Endothelial cell of umbilical vein (primary cell): ENCODE results near the gene P2RX2. TPM values are rescaled to one million over a fixed set of nuclear protein-coding genes. Genes with fewer than 3 reads are reported as not detected.

Experiments used
- BruUV-seq: library from RNA; stranded (reverse); fragments of 400-500 nt; replicated peaks from 2 replicates; lab custom pipeline; 2021; lab: Mats Ljungman, UMichigan
- CTCF ChIA-PET: fragments of 300-600, 350-600 bp; sonication (Branson Sonifier 250); formaldehyde crosslinking; loops from one replicate; lab custom pipeline; 2021; ENCODE audit warnings: antibody characterized with exemption, inconsistent platforms; lab: Charles Lee
- POLR2A ChIA-PET: fragments of 300-600, 350-600 bp; sonication (Branson Sonifier 250); formaldehyde crosslinking; loops from one replicate; lab custom pipeline; 2021; ENCODE audit warnings: antibody characterized with exemption, inconsistent platforms; lab: Charles Lee
- DNase-seq: peaks from one replicate; pipeline ENCODE4 v3.0.0-alpha.2; 2011; ENCODE audit warnings: low read depth, low spot score
- FAIRE-seq: peaks from 2 replicates; lab custom pipeline; 2011; peaks lifted over from hg19 to GRCh38; lab: Jason Lieb, UNC
- H2AFZ ChIP-seq: 2 replicates; pipeline ENCODE4 v1.6.0; 2012; ENCODE audit warnings: low read depth, low read length, control low read depth, inconsistent platforms
- H3K27ac ChIP-seq: 2 replicates; pipeline ENCODE4 v1.5.1; 2011; ENCODE audit warnings: low read depth, mild to moderate bottlenecking, control low read depth, low read length, moderate library complexity; ENCODE audit not compliant: insufficient read depth
- H3K27me3 ChIP-seq, 2 experiments: 2 replicates each; pipeline versions ENCODE4 v1.6.0 to v1.6.1; 2011; ENCODE audit warnings: low read length in 2 of 2, mixed read lengths in 1 of 2; ENCODE audit not compliant: control insufficient read depth in 2 of 2, insufficient read depth in 2 of 2
- H3K36me3 ChIP-seq, 2 experiments: 2 replicates in 1 of 2; 3 replicates in 1 of 2; pipeline ENCODE4 v1.5.1; 2011; ENCODE audit warnings: low read length in 2 of 2, mild to moderate bottlenecking in 1 of 2, moderate library complexity in 1 of 2; ENCODE audit not compliant: control insufficient read depth in 2 of 2, insufficient read depth in 2 of 2; ENCODE audit errors: extremely low read depth in 1 of 2
- H3K4me1 ChIP-seq: 3 replicates; pipeline ENCODE4 v1.5.1; 2011; ENCODE audit warnings: mild to moderate bottlenecking, low read length; ENCODE audit not compliant: control insufficient read depth, insufficient read depth; ENCODE audit errors: extremely low read depth
- H3K4me2 ChIP-seq: 2 replicates; pipeline ENCODE4 v1.6.1; 2011; ENCODE audit warnings: low read length, control low read depth, mixed read lengths; ENCODE audit not compliant: insufficient read depth
- H3K4me3 ChIP-seq, 3 experiments: fragments of 200-600 bp in 1 of 3; sonication (generic), shearing (Covaris generic) in 1 of 3; replicated peaks in 1 of 3; 2 replicates each; pipeline ENCODE4 v1.5.1; 2011 to 2016; ENCODE audit warnings: control low read depth in 3 of 3, low read length in 3 of 3, mild to moderate bottlenecking in 2 of 3, inconsistent platforms in 1 of 3, low read depth in 1 of 3, moderate library complexity in 1 of 3; ENCODE audit not compliant: insufficient read depth in 1 of 3
- H3K79me2 ChIP-seq: 2 replicates; pipeline ENCODE4 v1.6.0; 2012; ENCODE audit warnings: low read length, inconsistent platforms; ENCODE audit not compliant: control insufficient read depth, insufficient read depth
- H3K9ac ChIP-seq: replicated peaks from 2 replicates; pipeline ENCODE3; 2011; ENCODE audit warnings: low read length, control low read depth; ENCODE audit not compliant: insufficient read depth; ENCODE audit errors: extremely low read depth
- H3K9me1 ChIP-seq: replicated peaks from 3 replicates; pipeline ENCODE4 v1.6.0; 2011; ENCODE audit warnings: mild to moderate bottlenecking, low read length; ENCODE audit not compliant: control insufficient read depth, insufficient read depth; ENCODE audit errors: extremely low read depth
- H3K9me3 ChIP-seq: replicated peaks from 2 replicates; pipeline ENCODE4 v1.5.1; 2012; ENCODE audit warnings: low read length, inconsistent platforms; ENCODE audit not compliant: control insufficient read depth, insufficient read depth
- H4K20me1 ChIP-seq: replicated peaks from 2 replicates; pipeline ENCODE3; 2011; ENCODE audit warnings: mild to moderate bottlenecking, low read length; ENCODE audit not compliant: control insufficient read depth, insufficient read depth; ENCODE audit errors: extremely low read depth
- EZH2 ChIP-seq: IDR thresholded peaks from 2 replicates; pipeline ENCODE4 v1.6.1; 2012; ENCODE audit warnings: borderline replicate concordance, low read depth, mild to moderate bottlenecking, moderate library complexity, low read length, inconsistent platforms; ENCODE audit not compliant: severe bottlenecking
- FOS ChIP-seq: IDR thresholded peaks from 2 replicates; pipeline ENCODE4 v1.6.1; 2011; ENCODE audit warnings: mild to moderate bottlenecking, low read length, moderate library complexity, borderline replicate concordance; ENCODE audit not compliant: insufficient read depth
- GATA2 ChIP-seq: IDR thresholded peaks from 2 replicates; pipeline ENCODE4 v1.7.0; 2011; ENCODE audit warnings: low read depth, mild to moderate bottlenecking, moderate library complexity, mixed read lengths, low read length; ENCODE audit not compliant: insufficient read length, insufficient read depth
- JUN ChIP-seq: IDR thresholded peaks from 2 replicates; pipeline ENCODE4 v1.6.1; 2011; ENCODE audit warnings: borderline replicate concordance, low read depth; ENCODE audit not compliant: insufficient read length, insufficient read depth
- MYC ChIP-seq: IDR thresholded peaks from one replicate; pipeline ENCODE4 v1.6.1; 2011; ENCODE audit warnings: mild to moderate bottlenecking, low read depth, low read length
- POLR2A ChIP-seq: IDR thresholded peaks from 2 replicates; pipeline ENCODE4 v1.6.1; 2012; ENCODE audit warnings: low read depth, mild to moderate bottlenecking, control low read depth, low read length
- POLR2AphosphoS5 ChIP-seq: IDR thresholded peaks from 2 replicates; pipeline ENCODE4 v1.6.1; 2012; ENCODE audit warnings: low read depth, mild to moderate bottlenecking, control low read depth, low read length, moderate library complexity; ENCODE audit not compliant: insufficient read depth
- dilution Hi-C: fragments of 300-500 bp; cut with MboI; formaldehyde crosslinking; loops from one replicate; pipeline ENCODE4 v1.15.0; 2019; ENCODE audit warnings: low sequenced_read_pairs; ENCODE audit not compliant: extremely low pct_ligation_motif_present
- intact Hi-C: fragments of 100-400 bp; cut with micrococcal nuclease; formaldehyde crosslinking; loops from one replicate; pipeline ENCODE4 v1.10.0; 2022
- polyA plus RNA-seq, 4 experiments: library from polyadenylated mRNA; depleted of rRNA in 3 of 4; stranded (reverse) in 3 of 4; unstranded in 1 of 4; fragments of >200 nt; gene quantifications; 2 replicates each; pipeline versions ENCODE4 v1.2.1 to v1.2.3, GENCODE V29; 2011 to 2012; ENCODE audit warnings: missing spikeins in 1 of 4
- total RNA-seq: library from RNA; stranded (reverse); gene quantifications from 2 replicates; pipeline ENCODE4 v1.2.3, GENCODE V29; 2021
- TF ChIP-seq, protein P1 (sequence below), 2 donors: IDR thresholded peaks; 1 replicate in 1 of 2; 2 replicates in 1 of 2; pipeline ENCODE4 v1.5.1; 2011; ENCODE audit warnings: low read length in 2 of 2, mild to moderate bottlenecking in 2 of 2, moderate library complexity in 2 of 2, control low read depth in 1 of 2, inconsistent platforms in 1 of 2, low read depth in 1 of 2; ENCODE audit not compliant: insufficient read depth in 1 of 2; ENCODE audit errors: extremely low read depth in 1 of 2
- TF ChIP-seq, protein P2 (sequence below): IDR thresholded peaks from 2 replicates; pipeline ENCODE4 v1.6.1; 2011; ENCODE audit not compliant: insufficient read depth, insufficient read length

Gene P2RX2
- total and polyA plus RNA-seq, 2 donors (not counting 3 experiments of a cell fraction or from before 2014, with no cell fraction given) = not detected

DNA sequence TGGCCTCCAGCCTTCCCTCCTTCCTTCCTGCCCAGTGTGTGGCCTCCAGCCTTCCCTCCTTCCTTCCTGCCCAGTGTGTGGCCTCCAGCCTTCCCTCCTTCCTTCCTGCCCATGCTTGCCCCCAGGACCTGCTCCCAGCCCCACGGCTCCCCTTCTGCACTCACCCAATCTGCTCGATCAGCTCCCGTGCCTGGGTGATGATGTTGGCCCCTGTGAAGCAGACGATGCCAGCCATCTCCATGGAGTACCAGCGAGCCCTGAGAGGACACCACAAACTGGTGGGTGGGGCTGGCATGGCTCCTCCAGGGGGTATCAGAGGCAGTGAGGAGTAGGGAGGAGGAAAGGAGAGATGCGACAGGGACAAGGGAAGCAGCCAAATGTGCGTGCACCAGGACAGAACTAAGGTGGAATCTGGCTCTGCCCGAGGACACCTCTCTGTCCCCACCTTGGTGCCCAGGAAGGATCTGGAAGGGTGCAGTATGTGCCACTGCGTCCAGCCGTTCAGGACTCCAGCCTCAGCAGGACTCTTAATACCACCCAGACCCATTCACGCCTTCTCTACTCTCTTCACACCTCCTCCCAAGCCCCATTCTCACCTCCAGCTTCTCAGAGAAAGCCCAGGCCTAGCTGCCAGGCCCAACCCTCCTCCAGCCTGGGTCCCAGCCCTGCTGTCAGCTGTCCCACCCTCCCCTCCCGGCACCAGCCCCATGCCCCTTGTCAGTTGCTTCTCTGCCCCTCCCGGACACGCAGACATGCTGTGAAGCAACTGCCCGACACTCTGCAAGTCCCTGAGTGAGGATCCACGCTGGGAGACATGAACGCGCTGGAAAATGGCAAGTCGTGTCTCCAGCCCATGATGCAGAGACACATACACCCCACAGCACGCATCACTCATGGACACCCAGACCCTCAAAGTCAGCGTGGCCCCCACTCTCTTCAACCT lies 45.9 kb downstream of the P2RX2 start:
- H3K36me3 ChIP-seq = peaks cover 6 to 26% of the 10 kb centered on the region in 2 experiments
- FAIRE-seq (no peak), DNase-seq (no peak)
- BruUV-seq = no TSS peak
- H3K79me2 ChIP-seq = no peaks in the 10 kb centered on the region
- ChIA-PET POLR2A (no interaction called here), CTCF (interaction anchor here (1.9 kb wide), 1 partner anchor 26 kb away, joined by 5 read pairs; no protein-coding TSS in a partner anchor)
- H2AFZ ChIP-seq = no peak overlapping the region
- no peak overlapping the region for H3K27ac ChIP-seq
- H3K4me2 ChIP-seq = no peak overlapping the region
- no peaks in the 10 kb centered on the region for H3K9me3 ChIP-seq
- H4K20me1 ChIP-seq = no peaks in the 10 kb centered on the region
- dilution Hi-C loops = no loop called here
- H3K27me3 ChIP-seq = no peaks in the 10 kb centered on the region
- intact Hi-C loops = no loop called here
- H3K4me3 ChIP-seq = no peak overlapping the region
- H3K9ac ChIP-seq = no peak overlapping the region
- H3K4me1 ChIP-seq = peaks cover under 1% of the 10 kb centered on the region
- no peaks in the 10 kb centered on the region for H3K9me1 ChIP-seq
- TF ChIP-seq, protein P1, sequence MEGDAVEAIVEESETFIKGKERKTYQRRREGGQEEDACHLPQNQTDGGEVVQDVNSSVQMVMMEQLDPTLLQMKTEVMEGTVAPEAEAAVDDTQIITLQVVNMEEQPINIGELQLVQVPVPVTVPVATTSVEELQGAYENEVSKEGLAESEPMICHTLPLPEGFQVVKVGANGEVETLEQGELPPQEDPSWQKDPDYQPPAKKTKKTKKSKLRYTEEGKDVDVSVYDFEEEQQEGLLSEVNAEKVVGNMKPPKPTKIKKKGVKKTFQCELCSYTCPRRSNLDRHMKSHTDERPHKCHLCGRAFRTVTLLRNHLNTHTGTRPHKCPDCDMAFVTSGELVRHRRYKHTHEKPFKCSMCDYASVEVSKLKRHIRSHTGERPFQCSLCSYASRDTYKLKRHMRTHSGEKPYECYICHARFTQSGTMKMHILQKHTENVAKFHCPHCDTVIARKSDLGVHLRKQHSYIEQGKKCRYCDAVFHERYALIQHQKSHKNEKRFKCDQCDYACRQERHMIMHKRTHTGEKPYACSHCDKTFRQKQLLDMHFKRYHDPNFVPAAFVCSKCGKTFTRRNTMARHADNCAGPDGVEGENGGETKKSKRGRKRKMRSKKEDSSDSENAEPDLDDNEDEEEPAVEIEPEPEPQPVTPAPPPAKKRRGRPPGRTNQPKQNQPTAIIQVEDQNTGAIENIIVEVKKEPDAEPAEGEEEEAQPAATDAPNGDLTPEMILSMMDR (IDR thresholded peaks at IDR 0.05; ENCODE audit: extremely low read depth in 1 of 2, insufficient read depth in 1 of 2, low read depth in 1 of 2, low read length in 2 of 2) = no peak
- TF ChIP-seq FOS (no peak), MYC (no peak), GATA2 (no peak), JUN (no peak), EZH2 (no peak), POLR2AphosphoS5 (no peak), POLR2A (no peak)
- TF ChIP-seq, protein P2, sequence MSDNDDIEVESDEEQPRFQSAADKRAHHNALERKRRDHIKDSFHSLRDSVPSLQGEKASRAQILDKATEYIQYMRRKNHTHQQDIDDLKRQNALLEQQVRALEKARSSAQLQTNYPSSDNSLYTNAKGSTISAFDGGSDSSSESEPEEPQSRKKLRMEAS = no peak
